Measurements from ENCODE around the gene SPACA1.

GRCh38 chr6:88105741-88106340 lies 58.2 kb downstream of the SPACA1 start:
- TF ChIP-seq CTCF (IDR thresholded peaks at IDR 0.05; ENCODE audit: control extremely low read depth in 1 of 3, insufficient read depth in 1 of 3, low read depth in 1 of 3, low read length in 3 of 3) (no peak), FOSL1 (IDR thresholded peaks at IDR 0.05; ENCODE audit: insufficient read depth, low read depth, low read length) (no peak), USF2 (IDR thresholded peaks at IDR 0.05; ENCODE audit: low read length) (no peak), RFX5 (IDR thresholded peaks at IDR 0.05; ENCODE audit: borderline replicate concordance, low read depth, low read length) (no peak), RAD21 (IDR thresholded peaks at IDR 0.05 in 1 of 2, conservative IDR thresholded peaks at IDR 0.05 in 1 of 2; ENCODE audit: low read depth in 2 of 2, low read length in 2 of 2) (no peak), EZH2 (IDR thresholded peaks at IDR 0.05; ENCODE audit: low read depth, low read length, severe bottlenecking) (no peak), SP4 (IDR thresholded peaks at IDR 0.05; ENCODE audit: low read length) (no peak), POLR2A (IDR thresholded peaks at IDR 0.05; ENCODE audit: control extremely low read depth in 1 of 2, low read depth in 2 of 2, low read length in 2 of 2) (no peak), SIN3A (conservative IDR thresholded peaks at IDR 0.05 in 1 of 2, IDR thresholded peaks at IDR 0.05 in 1 of 2; ENCODE audit: low read depth in 1 of 2, low read length in 2 of 2) (no peak)

Data from H1 (cell line).